HG03159 (cell line): ENCODE data around the gene FREM3.
"Not testable (repeated sequence)": the region's sequence is repeated elsewhere in the genome, so short reads cannot be mapped to it uniquely, and the experiment has no call there.

Experiments used
- ATAC-seq: cut with Tn5 transposase; IDR thresholded peaks from one replicate; pipeline ENCODE4 v1.9.1; 2021; ENCODE audit warnings: mild to moderate bottlenecking, moderate library complexity; ENCODE audit not compliant: unreplicated experiment

FREM3 gene

GRCh38 chr4:143700416-143701352 lies at the start of gene FREM3:
Gene FREM3 (minus strand): TSS chr4:143700675. CDS start chr4:143700675, 0 bp downstream.
- ATAC-seq: no peak

- ATAC-seq: no peak
These were observed 45.4 kb upstream of the FREM3 start for GRCh38 chr4:143745874-143746273.

GRCh38 chr4:143743591-143743990 lies 43.1 kb upstream of the FREM3 start:
- no peak for ATAC-seq

- ATAC-seq: no peak
These were observed 42.4 kb upstream of the FREM3 start for GRCh38 chr4:143742834-143743233.

- ATAC-seq: no peak
These were observed 36.4 kb upstream of the FREM3 start for GRCh38 chr4:143736861-143737260.

GRCh38 chr4:143736061-143736460 lies 35.6 kb upstream of the FREM3 start:
- ATAC-seq: not testable (repeated sequence)

- no peak for ATAC-seq
These were observed 27.7 kb upstream of the FREM3 start for GRCh38 chr4:143728166-143728565.

- ATAC-seq: no peak
These were observed 26.2 kb upstream of the FREM3 start for GRCh38 chr4:143726714-143727113.

GRCh38 chr4:143721317-143721716 lies 20.8 kb upstream of the FREM3 start:
- ATAC-seq: no peak

- not testable (repeated sequence) for ATAC-seq
These were observed 18.3 kb upstream of the FREM3 start for GRCh38 chr4:143718748-143719147.

- ATAC-seq: no peak
These were observed 13.6 kb upstream of the FREM3 start for GRCh38 chr4:143713955-143714625.

- no peak for ATAC-seq
These were observed 13.1 kb upstream of the FREM3 start for GRCh38 chr4:143713553-143713952.

- ATAC-seq: no peak
These were observed 11.7 kb upstream of the FREM3 start for GRCh38 chr4:143712155-143712550.

- ATAC-seq: no peak
These were observed 11.2 kb upstream of the FREM3 start for GRCh38 chr4:143711543-143712154.

- no peak for ATAC-seq
These were observed 890 bp upstream of the FREM3 start for GRCh38 chr4:143701365-143701764.

- no peak for ATAC-seq
These were observed 444 bp downstream of the FREM3 start for GRCh38 chr4:143700046-143700415.

- ATAC-seq: no peak
These were observed 987 bp downstream of the FREM3 start for GRCh38 chr4:143699331-143700045.

GRCh38 chr4:143693856-143694255 lies 6.6 kb downstream of the FREM3 start:
- ATAC-seq: no peak

- ATAC-seq: no peak
These were observed 8.2 kb downstream of the FREM3 start for GRCh38 chr4:143692241-143692640.

GRCh38 chr4:143679434-143679833 lies 21.0 kb downstream of the FREM3 start:
- no peak for ATAC-seq

- ATAC-seq: not testable (repeated sequence)
These were observed 26.8 kb downstream of the FREM3 start for GRCh38 chr4:143673629-143674028.
